Type B pancreatic cell (in vitro differentiated cells): ENCODE measurements around the gene PAM16. TPM values are rescaled to one million over a fixed set of nuclear protein-coding genes. Genes with fewer than 3 reads are reported as not detected.

Experiments
- DNase-seq: peaks from one replicate; pipeline ENCODE4 v3.0.0; 2021; ENCODE audit warnings: mixed read lengths; ENCODE audit not compliant: unreplicated experiment; ENCODE audit errors: extremely low spot score
- H3K27ac Mint-ChIP-seq: 2 replicates; pipeline ENCODE4 v1.8.0; 2021; ENCODE audit warnings: mild to moderate bottlenecking, mixed read lengths
- H3K27me3 Mint-ChIP-seq: 2 replicates; pipeline ENCODE4 v1.8.0; 2021; ENCODE audit warnings: mixed read lengths
- H3K36me3 Mint-ChIP-seq: 2 replicates; pipeline ENCODE4 v1.8.0; 2021; ENCODE audit warnings: mixed read lengths
- H3K4me1 Mint-ChIP-seq: one replicate; pipeline ENCODE4 v1.8.0; 2021; ENCODE audit warnings: mixed read lengths; ENCODE audit not compliant: unreplicated experiment
- H3K4me3 Mint-ChIP-seq: 2 replicates; pipeline ENCODE4 v1.8.0; 2021; ENCODE audit warnings: mild to moderate bottlenecking, mixed read lengths
- H3K9me3 Mint-ChIP-seq: 2 replicates; pipeline ENCODE4 v1.8.0; 2021; ENCODE audit warnings: mixed read lengths
- total RNA-seq: library from RNA; stranded (reverse); gene quantifications from 2 replicates; pipeline ENCODE4 v1.2.1, GENCODE V29; 2021; ENCODE audit warnings: low replicate concordance
- TF ChIP-seq, protein P1 (sequence below): fragments of 200-600 bp; sonication (generic); conservative IDR thresholded peaks from 2 replicates; pipeline ENCODE4 v1.5.0; 2021; ENCODE audit warnings: antibody characterized with exemption, mild to moderate bottlenecking

PAM16 gene
- total RNA-seq, 1 donor from 2014 or later: 39.3 TPM

DNA sequence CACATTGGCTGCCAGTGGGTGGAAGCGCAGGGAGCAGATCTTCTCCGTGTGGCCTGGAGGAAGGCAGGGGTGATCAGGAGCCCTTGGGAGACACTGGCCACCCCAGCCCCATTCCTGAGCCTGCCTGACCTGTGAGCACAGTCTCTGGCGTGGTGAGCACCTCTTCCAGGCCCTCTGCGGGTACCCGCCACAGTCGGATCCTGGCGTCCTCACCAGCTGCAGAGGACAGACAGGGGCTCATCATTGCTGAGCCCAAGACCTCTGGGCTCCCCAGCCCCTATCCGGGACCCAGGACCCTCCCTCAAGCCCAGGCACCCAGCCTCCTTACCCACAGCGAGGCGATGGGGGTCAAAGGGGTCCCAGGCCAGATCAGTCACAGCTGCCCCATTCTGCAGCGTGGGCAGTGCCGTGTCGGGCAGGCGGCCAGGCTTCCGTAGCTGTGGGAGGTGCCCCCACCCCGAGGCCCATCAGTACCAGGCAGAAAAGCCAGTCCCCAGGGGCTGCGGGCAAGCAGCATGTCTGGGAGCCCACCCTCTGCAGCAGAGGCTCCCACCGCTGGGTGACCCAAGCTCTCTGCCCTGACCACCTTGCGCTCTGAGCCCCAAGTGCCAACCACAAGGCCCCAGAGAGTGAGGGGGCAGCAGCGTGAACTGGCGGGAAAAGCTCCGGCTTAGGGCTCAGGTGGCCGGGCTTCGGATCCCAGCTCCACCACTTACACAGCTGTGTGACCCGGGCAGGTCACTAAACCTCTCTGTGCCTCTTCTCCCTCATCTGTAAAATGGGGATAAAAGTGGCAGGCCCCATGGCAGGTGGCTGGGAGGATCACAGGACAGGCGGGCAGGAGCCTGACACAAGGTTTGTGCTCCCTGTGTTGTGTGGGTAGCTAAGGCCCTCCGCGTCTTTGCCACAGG lies 10.2 kb upstream of the PAM16 start:
- Mint-ChIP-seq H3K27me3 (no peaks in the 10 kb centered on the region), H3K27ac (no peak overlapping the region), H3K36me3 (no peaks in the 10 kb centered on the region), H3K4me1 (peaks cover 5% of the 10 kb centered on the region), H3K4me3 (no peak overlapping the region), H3K9me3 (no peaks in the 10 kb centered on the region)
- DNase-seq: no peak
- TF ChIP-seq, protein P1, sequence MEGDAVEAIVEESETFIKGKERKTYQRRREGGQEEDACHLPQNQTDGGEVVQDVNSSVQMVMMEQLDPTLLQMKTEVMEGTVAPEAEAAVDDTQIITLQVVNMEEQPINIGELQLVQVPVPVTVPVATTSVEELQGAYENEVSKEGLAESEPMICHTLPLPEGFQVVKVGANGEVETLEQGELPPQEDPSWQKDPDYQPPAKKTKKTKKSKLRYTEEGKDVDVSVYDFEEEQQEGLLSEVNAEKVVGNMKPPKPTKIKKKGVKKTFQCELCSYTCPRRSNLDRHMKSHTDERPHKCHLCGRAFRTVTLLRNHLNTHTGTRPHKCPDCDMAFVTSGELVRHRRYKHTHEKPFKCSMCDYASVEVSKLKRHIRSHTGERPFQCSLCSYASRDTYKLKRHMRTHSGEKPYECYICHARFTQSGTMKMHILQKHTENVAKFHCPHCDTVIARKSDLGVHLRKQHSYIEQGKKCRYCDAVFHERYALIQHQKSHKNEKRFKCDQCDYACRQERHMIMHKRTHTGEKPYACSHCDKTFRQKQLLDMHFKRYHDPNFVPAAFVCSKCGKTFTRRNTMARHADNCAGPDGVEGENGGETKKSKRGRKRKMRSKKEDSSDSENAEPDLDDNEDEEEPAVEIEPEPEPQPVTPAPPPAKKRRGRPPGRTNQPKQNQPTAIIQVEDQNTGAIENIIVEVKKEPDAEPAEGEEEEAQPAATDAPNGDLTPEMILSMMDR: no peak

DNA sequence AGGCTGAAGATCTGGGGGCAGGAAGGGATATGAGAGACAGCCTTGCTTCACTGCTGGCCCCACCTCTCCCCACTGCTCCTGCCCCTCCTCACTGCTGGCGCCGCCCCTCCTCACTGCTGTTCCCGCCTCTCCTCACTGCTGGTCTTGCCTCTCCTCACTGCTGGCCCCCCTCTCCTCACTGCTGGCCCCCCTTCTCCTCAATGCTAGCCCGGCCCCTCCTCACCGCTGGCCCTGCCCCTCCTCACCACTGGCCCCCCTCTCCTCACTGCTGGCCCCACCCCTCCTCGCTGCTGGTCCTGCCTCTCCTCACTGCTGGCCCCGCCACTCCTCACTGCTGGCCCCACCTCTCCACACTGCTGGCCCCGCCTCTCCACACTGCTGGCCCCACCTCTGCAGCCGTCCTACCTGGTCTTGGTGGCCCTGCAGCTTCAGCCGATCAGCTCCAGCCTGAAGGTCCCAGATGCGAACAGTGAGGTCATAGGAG lies 9.5 kb upstream of the PAM16 start:
- TF ChIP-seq, protein P1: no peak
- Mint-ChIP-seq H3K9me3 (no peaks in the 10 kb centered on the region), H3K4me1 (peaks cover 5% of the 10 kb centered on the region), H3K36me3 (no peaks in the 10 kb centered on the region), H3K27me3 (no peaks in the 10 kb centered on the region), H3K4me3 (no peak overlapping the region), H3K27ac (no peak overlapping the region)
- DNase-seq: no peak

DNA sequence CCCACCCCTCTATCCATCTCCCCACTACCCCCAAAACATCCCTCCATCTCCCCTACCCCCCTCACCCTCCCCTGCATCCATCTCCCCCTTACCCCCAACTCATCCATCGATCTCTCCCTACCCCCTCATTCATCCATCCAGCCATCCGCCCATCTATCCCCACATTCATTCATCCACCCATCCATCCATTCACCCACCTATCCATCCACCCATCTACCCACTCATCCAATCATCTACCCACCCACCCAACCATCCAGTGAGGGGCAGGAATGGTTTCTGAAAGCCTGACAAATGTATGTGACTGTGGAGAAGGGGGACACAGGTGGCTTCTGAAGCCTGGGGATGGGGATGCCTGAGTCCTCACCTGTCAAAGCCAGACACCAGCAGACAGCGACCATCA lies 8.8 kb upstream of the PAM16 start:
- Mint-ChIP-seq H3K4me3 (no peak overlapping the region), H3K4me1 (peaks cover 5% of the 10 kb centered on the region), H3K36me3 (no peaks in the 10 kb centered on the region), H3K27me3 (no peaks in the 10 kb centered on the region), H3K27ac (no peak overlapping the region), H3K9me3 (no peaks in the 10 kb centered on the region)
- no peak for DNase-seq
- TF ChIP-seq, protein P1: no peak

DNA sequence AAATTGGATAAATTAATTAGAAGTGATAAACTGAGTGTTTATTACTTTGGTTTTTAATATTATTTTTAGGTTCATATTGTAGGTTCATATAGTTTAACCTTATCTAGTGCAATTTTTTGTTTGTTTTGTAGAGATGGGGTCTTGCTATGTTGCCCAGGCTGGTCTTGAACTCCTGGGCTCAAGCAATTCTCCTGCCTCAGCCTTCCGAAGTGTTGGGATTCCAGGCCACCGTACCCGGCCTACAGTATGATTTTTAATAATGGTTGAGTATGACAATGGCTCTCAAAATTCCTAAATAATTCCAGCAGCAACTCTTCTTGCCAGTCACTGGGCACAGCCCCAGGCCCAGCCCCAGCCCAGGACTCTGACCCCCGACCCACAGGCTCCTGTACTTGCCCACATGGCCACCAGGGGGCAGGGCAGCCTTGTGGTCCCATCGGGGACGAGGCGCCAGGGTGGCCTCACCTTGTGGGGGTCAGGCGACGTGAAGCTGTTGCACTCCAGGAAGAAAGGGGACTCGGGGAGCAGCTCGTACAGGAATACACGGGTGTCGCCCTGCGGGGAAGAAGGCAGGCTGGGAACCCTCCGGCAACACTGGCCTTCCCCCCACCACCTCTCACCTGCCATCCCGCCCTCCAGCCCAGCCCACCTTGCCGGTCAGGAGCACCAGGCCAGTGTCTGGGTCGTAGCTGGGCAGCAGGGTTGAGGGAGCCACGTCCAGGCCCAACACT lies 7.9 kb upstream of the PAM16 start:
- H3K36me3 Mint-ChIP-seq: no peaks in the 10 kb centered on the region
- H3K4me3 Mint-ChIP-seq: no peak overlapping the region
- H3K4me1 Mint-ChIP-seq: peaks cover 5% of the 10 kb centered on the region
- TF ChIP-seq, protein P1: peak; percentile 98
- no peak for DNase-seq
- H3K27ac Mint-ChIP-seq: peak overlapping the region; percentile 64
- H3K9me3 Mint-ChIP-seq: no peaks in the 10 kb centered on the region
- H3K27me3 Mint-ChIP-seq: no peaks in the 10 kb centered on the region

DNA sequence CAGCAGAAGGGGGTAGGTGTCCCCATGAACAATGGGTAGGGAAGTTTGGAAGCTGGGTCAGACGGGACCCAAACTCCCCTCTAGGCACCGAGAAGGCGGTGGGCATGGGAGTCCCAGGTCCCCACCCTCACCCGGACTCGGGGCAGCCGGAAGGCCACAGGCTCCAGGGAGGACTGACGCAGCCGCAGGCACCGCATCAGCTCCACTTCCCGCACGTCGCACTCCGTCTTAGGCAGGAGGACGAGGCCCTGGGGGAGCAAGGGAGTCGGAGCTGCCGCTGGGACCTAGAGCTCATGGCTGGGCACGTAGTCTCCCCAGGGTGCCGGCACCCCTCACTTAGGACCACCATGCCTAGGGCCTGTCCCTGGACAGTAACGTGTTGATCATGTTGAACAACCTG lies 7.1 kb upstream of the PAM16 start:
- H3K27me3 Mint-ChIP-seq: no peaks in the 10 kb centered on the region
- TF ChIP-seq, protein P1: no peak

More for the DNA sequence above, 7.1 kb upstream of the PAM16 start:
- H3K9me3 Mint-ChIP-seq: no peaks in the 10 kb centered on the region
- H3K4me1 Mint-ChIP-seq: peaks cover 5% of the 10 kb centered on the region
- DNase-seq: no peak
- H3K36me3 Mint-ChIP-seq: no peaks in the 10 kb centered on the region
- no peak overlapping the region for H3K27ac Mint-ChIP-seq
- H3K4me3 Mint-ChIP-seq: no peak overlapping the region
